GM20431 (cell line): ENCODE results near the gene FCN3.

Source experiments
- in situ Hi-C: fragments of 300-500 bp; cut with MseI, MboI; formaldehyde crosslinking; loops from one replicate; pipeline ENCODE4 v1.15.0; 2020; ENCODE audit warnings: low sequenced_read_pairs; ENCODE audit not compliant: unreplicated experiment

FCN3 gene

DNA sequence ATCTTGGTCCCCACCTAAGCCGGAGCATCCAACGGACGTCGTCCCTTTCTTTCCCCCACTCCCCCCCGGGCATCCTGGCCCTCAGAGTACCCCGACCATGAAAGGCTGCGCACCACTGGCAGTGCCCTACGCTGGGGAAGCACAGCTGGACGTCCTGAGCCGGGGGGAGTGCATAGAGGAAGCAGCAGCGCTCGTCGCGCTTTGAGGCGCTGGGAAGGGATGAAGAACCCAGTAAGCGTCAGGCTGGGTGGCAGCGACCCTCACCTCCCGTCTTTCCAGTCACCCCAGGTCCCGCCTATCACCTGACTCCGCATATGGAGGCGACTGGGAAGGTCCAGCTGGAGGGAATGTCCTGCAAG, 13.6 kb downstream of the FCN3 start:
- in situ Hi-C loops = no loop called here

- in situ Hi-C loops = no loop called here
These were observed 14.2 kb downstream of the FCN3 start for GRCh38 chr1:27360159-27361043.

- in situ Hi-C loops = no loop called here
These were observed 14.8 kb downstream of the FCN3 start for GRCh38 chr1:27359822-27360158.

- in situ Hi-C loops = no loop called here
These were observed 15.7 kb downstream of the FCN3 start for GRCh38 chr1:27358928-27359313.

DNA sequence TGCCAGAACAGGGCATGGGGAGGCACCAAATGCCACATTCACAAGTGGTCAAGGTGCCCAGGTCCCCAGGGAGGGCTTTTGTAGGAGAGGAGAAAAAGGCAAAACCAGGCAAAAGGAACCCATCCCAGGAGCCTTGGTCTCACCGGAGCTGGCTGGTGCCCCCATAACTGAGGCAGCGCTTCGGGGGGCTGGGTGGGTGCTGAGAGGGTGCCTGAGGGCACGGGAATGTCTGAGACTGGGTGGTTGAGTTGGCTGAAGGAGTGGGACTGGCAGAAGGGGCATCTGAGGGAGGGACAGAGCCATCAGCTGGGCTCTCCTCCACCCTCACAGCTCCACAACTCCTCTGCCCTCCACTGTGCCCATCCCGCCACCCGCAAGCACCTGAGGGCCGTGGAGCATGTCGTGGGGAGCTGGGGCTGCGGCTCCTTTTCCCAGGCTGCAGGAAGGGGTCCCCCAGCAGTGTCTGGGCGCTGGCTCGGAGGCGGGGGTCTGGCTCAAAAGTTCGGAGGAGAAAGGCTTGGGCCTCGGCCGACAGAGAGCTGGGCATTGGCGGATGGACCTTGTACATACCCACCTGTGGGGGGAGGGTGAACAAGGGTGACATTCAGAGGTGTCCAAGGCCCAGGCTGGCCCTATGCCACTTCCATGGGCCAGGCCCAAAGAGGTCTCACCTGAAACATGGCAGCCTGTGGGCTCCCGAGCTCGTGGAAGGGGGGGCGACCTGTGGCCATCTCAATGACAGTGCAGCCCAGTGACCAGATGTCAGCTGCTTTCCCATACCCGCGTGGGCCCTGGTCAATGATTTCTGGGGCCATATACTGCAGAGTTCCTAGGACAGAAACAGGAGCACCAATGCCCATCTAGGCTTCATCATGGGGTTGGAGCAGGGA, 16.3 kb downstream of the FCN3 start:
- in situ Hi-C loops = no loop called here

- in situ Hi-C loops = no loop called here
These were observed 17.2 kb downstream of the FCN3 start for GRCh38 chr1:27357281-27358037.

GRCh38 chr1:27356619-27357280, 17.9 kb downstream of the FCN3 start:
- in situ Hi-C loops = no loop called here

DNA sequence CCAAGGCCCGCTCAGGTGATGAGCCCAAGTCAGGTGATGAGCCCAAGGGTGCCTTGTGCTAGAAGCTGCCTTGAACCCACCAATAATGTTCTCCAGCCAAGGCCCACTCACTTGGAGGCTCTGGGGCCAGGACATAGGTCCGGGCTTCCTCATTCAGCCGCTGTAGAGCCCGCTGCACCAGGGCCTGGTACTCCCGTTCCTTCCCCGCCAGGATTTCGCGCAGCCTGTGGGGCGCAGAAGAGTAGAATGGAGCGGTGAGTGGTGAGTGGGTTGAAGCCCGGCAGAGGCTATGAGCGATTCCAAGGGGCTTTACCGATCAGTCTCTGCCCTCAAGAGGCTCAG, 18.4 kb downstream of the FCN3 start:
- in situ Hi-C loops = no loop called here

DNA sequence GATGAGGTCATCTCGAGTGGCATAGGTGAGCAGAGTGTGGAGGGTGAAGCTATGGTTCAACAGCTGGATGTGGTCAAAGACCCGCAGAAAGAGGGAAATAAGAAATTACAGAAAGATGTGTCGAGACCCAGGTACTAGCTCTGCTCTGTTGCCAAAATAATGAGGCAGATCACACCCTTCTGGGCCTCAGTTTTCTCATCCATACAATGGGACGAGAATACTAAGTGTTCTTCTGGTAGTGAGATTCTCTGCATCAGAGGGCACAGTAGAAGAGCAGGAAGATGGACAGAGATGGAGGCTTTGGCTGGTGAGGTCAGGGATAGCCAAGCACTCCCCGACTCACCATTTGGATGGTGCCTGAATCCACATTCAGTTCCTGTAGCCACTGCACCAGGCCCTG, 18.9 kb downstream of the FCN3 start:
- in situ Hi-C loops = no loop called here

- in situ Hi-C loops = no loop called here
These were observed 21.0 kb downstream of the FCN3 start for GRCh38 chr1:27353629-27354028.

DNA sequence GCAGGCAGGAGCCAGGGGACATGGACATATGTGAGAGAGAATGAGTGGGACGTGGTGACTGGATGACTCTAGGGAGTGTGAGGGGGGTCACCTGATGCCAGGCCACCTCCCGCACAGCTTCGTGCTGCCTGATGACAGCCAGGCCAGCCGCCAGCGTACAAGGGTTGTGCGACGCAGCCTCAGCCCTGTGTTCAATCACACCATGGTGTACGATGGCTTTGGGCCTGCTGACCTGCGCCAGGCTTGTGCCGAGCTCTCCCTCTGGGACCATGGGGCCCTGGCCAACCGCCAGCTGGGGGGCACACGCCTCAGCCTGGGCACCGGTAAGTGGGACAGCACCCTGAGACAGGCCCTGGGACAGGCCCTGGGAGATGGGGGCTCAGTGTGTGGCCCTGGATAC, 21.5 kb downstream of the FCN3 start:
- in situ Hi-C loops = no loop called here

GRCh38 chr1:27351541-27352107, 23.0 kb downstream of the FCN3 start:
- in situ Hi-C loops = no loop called here

GRCh38 chr1:27350663-27351540, 23.7 kb downstream of the FCN3 start:
- in situ Hi-C loops = no loop called here

- in situ Hi-C loops = no loop called here
These were observed 24.6 kb downstream of the FCN3 start for GRCh38 chr1:27349784-27350662.

GRCh38 chr1:27348861-27349783, 25.5 kb downstream of the FCN3 start:
- in situ Hi-C loops = no loop called here

DNA sequence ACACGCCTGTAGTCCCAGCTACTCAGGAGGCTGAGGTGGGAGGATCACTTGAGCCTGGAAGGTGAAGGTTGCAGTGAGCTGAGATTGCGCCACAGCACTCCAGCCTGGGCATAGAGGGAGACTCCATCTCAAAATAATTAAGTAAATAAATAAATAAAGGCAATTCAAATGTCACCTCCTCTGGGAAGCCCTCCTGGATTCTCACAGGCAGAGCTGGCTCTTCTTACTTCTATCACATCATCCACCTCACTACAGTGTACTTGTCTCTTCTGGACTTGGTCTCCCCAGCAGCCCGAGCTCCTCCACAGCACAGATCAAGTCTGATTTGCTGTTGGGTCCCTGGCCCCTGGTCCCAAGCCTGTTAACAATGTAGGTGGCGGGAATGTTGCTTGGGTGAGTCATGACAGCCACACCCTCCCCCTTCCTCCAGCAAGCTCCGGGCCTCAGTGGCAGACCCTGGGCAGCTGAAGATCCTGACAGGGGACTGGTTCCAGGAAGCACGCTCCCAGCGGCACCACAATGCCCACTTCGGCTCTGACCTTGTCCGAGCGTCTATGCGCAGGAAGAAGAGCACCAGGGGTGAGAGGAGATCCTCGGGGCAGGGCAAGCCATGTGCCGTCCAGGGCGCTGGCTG, 27.5 kb downstream of the FCN3 start:
- in situ Hi-C loops = no loop called here

DNA sequence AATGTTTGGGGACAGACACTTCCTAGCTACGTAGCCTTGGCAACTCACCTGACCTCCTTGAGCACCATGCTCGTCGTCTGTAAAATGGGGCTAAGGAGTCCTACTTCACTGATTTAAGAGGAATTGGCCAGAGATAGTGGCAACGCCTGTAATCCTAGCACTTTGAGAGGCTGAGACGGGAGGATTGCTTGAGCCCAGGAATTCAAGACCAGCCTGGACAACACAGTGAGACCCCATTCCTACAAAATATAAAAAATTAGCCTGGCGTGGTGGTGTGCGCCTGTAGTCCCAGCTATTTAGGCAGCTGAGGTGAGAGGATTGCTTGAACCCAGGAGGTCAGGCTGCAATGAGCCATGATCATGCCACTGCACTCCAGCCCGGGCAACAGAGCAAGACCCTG, 28.3 kb downstream of the FCN3 start:
- in situ Hi-C loops = no loop called here
